Panc1 (cell line): ENCODE data around the gene RPL27A. TPM values are rescaled to one million over a fixed set of nuclear protein-coding genes. Genes with fewer than 3 reads are reported as not detected.

Experiments
- ATAC-seq: fragments of 200-7000 bp; cut with Tn5 transposase; 2 replicates; pipeline ENCODE4 v1.9.1; 2020; ENCODE audit warnings: mild to moderate bottlenecking, moderate library complexity
- BruUV-seq: library from RNA; stranded (reverse); fragments of 400-500 nt; replicated peaks from 2 replicates; lab custom pipeline; 2021; lab: Mats Ljungman, UMichigan
- CTCF ChIA-PET: fragments of 300-600 bp; sonication (Branson Sonifier 250); formaldehyde crosslinking; loops from one replicate; lab custom pipeline; 2022; ENCODE audit warnings: antibody characterized with exemption; lab: Charles Lee
- POLR2A ChIA-PET: fragments of 300-600 bp; sonication (Branson Sonifier 250); formaldehyde crosslinking; loops from one replicate; lab custom pipeline; 2022; ENCODE audit warnings: antibody characterized with exemption; lab: Charles Lee
- DNase-seq: peaks from one replicate; pipeline ENCODE4 v3.0.0-alpha.2; 2010; ENCODE audit warnings: low read depth, low spot score
- H3K27ac ChIP-seq: 2 replicates; pipeline ENCODE4 v1.5.1; 2011; ENCODE audit warnings: mild to moderate bottlenecking, low read length, inconsistent platforms
- H3K27me3 ChIP-seq: fragments of 200-500 bp; sonication (Bioruptor generic); 2 replicates; pipeline ENCODE4 v1.6.0; 2014; ENCODE audit warnings: low read length, inconsistent platforms; ENCODE audit not compliant: control insufficient read depth, insufficient read depth
- H3K36me3 ChIP-seq: fragments of 200-500 bp; sonication (Bioruptor generic); 2 replicates; pipeline ENCODE4 v1.5.1; 2014; ENCODE audit warnings: inconsistent platforms, mild to moderate bottlenecking, low read length, moderate library complexity; ENCODE audit not compliant: control insufficient read depth, insufficient read depth
- H3K4me1 ChIP-seq: 2 replicates; pipeline ENCODE4 v1.5.1; 2011; ENCODE audit warnings: inconsistent platforms, mild to moderate bottlenecking, low read length, moderate library complexity; ENCODE audit not compliant: control insufficient read depth, insufficient read depth
- H3K4me3 ChIP-seq, 2 experiments: 2 replicates each; pipeline ENCODE4 v1.5.1; 2011 to 2012; ENCODE audit warnings: low read depth in 2 of 2, low read length in 2 of 2, mild to moderate bottlenecking in 2 of 2, inconsistent platforms in 1 of 2, moderate library complexity in 1 of 2
- H3K9me3 ChIP-seq: fragments of 200-500 bp; sonication (Bioruptor generic); 2 replicates; pipeline ENCODE4 v1.5.1; 2014; ENCODE audit warnings: low read depth, mild to moderate bottlenecking, inconsistent platforms, low read length, moderate library complexity; ENCODE audit not compliant: control insufficient read depth, insufficient read depth
- CTCF ChIP-seq: fragments of 450-650 bp; IDR thresholded peaks from 2 replicates; pipeline ENCODE4 v1.5.1; 2017; ENCODE audit warnings: mild to moderate bottlenecking
- POLR2AphosphoS5 ChIP-seq: IDR thresholded peaks from 2 replicates; pipeline ENCODE4 v1.6.1; 2012; ENCODE audit warnings: mild to moderate bottlenecking, low read depth, low read length, moderate library complexity
- REST ChIP-seq, 2 experiments: IDR thresholded peaks; 2 replicates each; pipeline ENCODE4 v1.6.1; 2011 to 2012; ENCODE audit warnings: low read depth in 2 of 2, control low read depth in 1 of 2, low read length in 1 of 2, mild to moderate bottlenecking in 1 of 2, moderate library complexity in 1 of 2; ENCODE audit not compliant: insufficient read depth in 1 of 2
- SIN3A ChIP-seq: IDR thresholded peaks from 2 replicates; pipeline ENCODE4 v1.6.1; 2012; ENCODE audit warnings: low read depth, mild to moderate bottlenecking, low read length, moderate library complexity, borderline replicate concordance; ENCODE audit not compliant: insufficient read depth
- TCF7L2 ChIP-seq: IDR thresholded peaks from 2 replicates; pipeline ENCODE4 v1.6.1; 2011; ENCODE audit warnings: mild to moderate bottlenecking, low read depth, low read length, inconsistent platforms
- in situ Hi-C: cut with HindIII; loops from 2 replicates; pipeline ENCODE4 v1.10.0; 2016; ENCODE audit warnings: low sequenced_read_pairs, low pct_unique_long_range_greater_than_20kb
- intact Hi-C: fragments of 100-400 bp; cut with micrococcal nuclease; formaldehyde crosslinking; loops from one replicate; pipeline ENCODE4 v1.10.0; 2022; ENCODE audit not compliant: unreplicated experiment
- total RNA-seq: library from RNA; stranded (reverse); gene quantifications from one replicate; pipeline ENCODE4 v1.2.1, GENCODE V29; 2021; ENCODE audit not compliant: unreplicated experiment

Gene RPL27A
- total RNA-seq, 1 experiment from 2014 or later, result 1,115 TPM

- no peak for ATAC-seq
- Histone ChIP-seq H3K9me3 (no peaks in the 10 kb centered on the region), H3K27ac (no peak overlapping the region), H3K27me3 (no peaks in the 10 kb centered on the region), H3K36me3 (no peaks in the 10 kb centered on the region), H3K4me3 (no peak overlapping the region), H3K4me1 (peaks cover 3% of the 10 kb centered on the region; the same call in 1 of the 2 replicates)
- POLR2A ChIA-PET, result no interaction called here
- no peak for DNase-seq
- intact Hi-C loops, result no loop called here
- no TSS peak for BruUV-seq
- TF ChIP-seq CTCF (no peak), TCF7L2 (peak; percentile 25; the same call in 1 of the 2 replicates)
- in situ Hi-C loops, result no loop called here
- CTCF ChIA-PET, result interaction anchor here (0.6 kb wide), 1 partner anchor 109 kb away, joined by 5 read pairs; no protein-coding TSS in a partner anchor
Measured at GRCh38 chr11:8731647-8732323, 49.2 kb downstream of the RPL27A start.

DNA sequence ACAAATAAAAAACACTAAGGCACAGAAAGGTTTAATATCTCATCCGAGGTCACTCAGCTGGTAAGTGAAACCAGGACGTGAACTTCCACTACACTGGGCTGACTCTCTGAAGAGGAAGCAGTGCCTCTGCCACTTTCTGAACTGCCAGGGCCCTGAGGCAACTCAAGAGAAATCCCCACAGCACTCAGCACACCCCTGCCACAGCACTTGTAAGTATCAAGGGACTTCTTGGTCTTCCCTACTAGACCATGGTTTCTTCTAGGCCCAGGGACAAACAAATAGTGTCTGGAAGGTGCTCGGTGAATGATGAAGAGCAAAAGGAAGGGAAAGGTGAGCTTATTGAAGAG lies 49.7 kb downstream of the RPL27A start:
- DNase-seq (no peak), ATAC-seq (peak; percentile 47; the same call in 1 of the 2 replicates)
- CTCF ChIA-PET, result no interaction called here
- BruUV-seq, result no TSS peak
- POLR2A ChIA-PET, result no interaction called here
- TF ChIP-seq POLR2AphosphoS5 (no peak), REST (IDR thresholded peaks at IDR 0.05; ENCODE audit: insufficient read depth in 1 of 2, low read depth in 2 of 2, low read length in 1 of 2) (no peak), TCF7L2 (no peak), CTCF (no peak), SIN3A (no peak)
- Histone ChIP-seq H3K36me3 (no peaks in the 10 kb centered on the region), H3K9me3 (no peaks in the 10 kb centered on the region), H3K4me1 (peaks cover 3% of the 10 kb centered on the region; the same call in 1 of the 2 replicates), H3K27me3 (no peaks in the 10 kb centered on the region), H3K27ac (no peak overlapping the region), H3K4me3 (no peak overlapping the region)
- intact Hi-C loops (no loop called here), in situ Hi-C loops (no loop called here)
